OCI-LY3 (cell line): ENCODE results near the gene IPO11.

ENCODE experiments used
- H2AFZ ChIP-seq: fragments of 200-600, 300-600 bp; shearing (Covaris generic); 2 replicates; pipeline ENCODE4 v1.6.0; 2014; ENCODE audit warnings: antibody characterized with exemption, low read depth, low read length
- H3K27ac ChIP-seq: fragments of 200-600, 300-600 bp; sonication (generic); 2 replicates; pipeline ENCODE4 v1.5.1; 2014; ENCODE audit warnings: mild to moderate bottlenecking, low read length, moderate library complexity, mixed read lengths
- H3K27me3 ChIP-seq: fragments of 200-600, 300-600 bp; sonication (generic); 2 replicates; pipeline ENCODE4 v1.6.1; 2014; ENCODE audit warnings: low read depth, low read length, mixed read lengths
- H3K36me3 ChIP-seq: fragments of 200-600, 300-600 bp; sonication (generic); replicated peaks from 2 replicates; pipeline ENCODE3; 2014; ENCODE audit warnings: low read depth, low read length, mixed read lengths
- H3K4me1 ChIP-seq: fragments of 300-600, 200-600 bp; sonication (generic); 2 replicates; pipeline ENCODE4 v1.6.1; 2014; ENCODE audit warnings: low read length, mixed read lengths
- H3K4me2 ChIP-seq: fragments of 200-600, 300-600 bp; sonication (generic); 2 replicates; pipeline ENCODE4 v1.6.1; 2014; ENCODE audit warnings: low read length, mixed read lengths
- H3K4me3 ChIP-seq: fragments of 300-600, 200-600 bp; sonication (generic); 2 replicates; pipeline ENCODE4 v1.5.1; 2014; ENCODE audit warnings: antibody characterized with exemption, mild to moderate bottlenecking, low read length, moderate library complexity
- H3K79me2 ChIP-seq: fragments of 300-600, 200-600 bp; shearing (Covaris generic); 2 replicates; pipeline ENCODE4 v1.6.1; 2014; ENCODE audit warnings: mild to moderate bottlenecking, low read length, mixed read lengths
- H3K9ac ChIP-seq: fragments of 300-600, 200-600 bp; shearing (Covaris generic); 2 replicates; pipeline ENCODE4 v1.6.0; 2014; ENCODE audit warnings: mild to moderate bottlenecking, low read length, moderate library complexity
- H3K9me3 ChIP-seq: fragments of 200-600, 300-600 bp; shearing (Covaris generic); 2 replicates; pipeline ENCODE4 v1.6.1; 2014; ENCODE audit warnings: low read length, mixed read lengths; ENCODE audit not compliant: insufficient read depth
- H4K20me1 ChIP-seq: fragments of 200-600, 300-600 bp; sonication (generic); 2 replicates; pipeline ENCODE4 v1.6.1; 2016; ENCODE audit warnings: low read length, mixed read lengths; ENCODE audit not compliant: insufficient read depth
- EZH2phosphoT487 ChIP-seq: fragments of 200-600 bp; shearing (Covaris generic); IDR thresholded peaks from 2 replicates; pipeline ENCODE4 v1.6.1; 2018; ENCODE audit warnings: antibody characterized with exemption, mixed run types, low read depth
- TF ChIP-seq, protein P1 (sequence below): fragments of 200-600, 300-600 bp; sonication (generic); IDR thresholded peaks from 2 replicates; pipeline ENCODE4 v1.5.1; 2014; ENCODE audit warnings: antibody characterized with exemption, low read length, low read depth

The IPO11 gene

DNA sequence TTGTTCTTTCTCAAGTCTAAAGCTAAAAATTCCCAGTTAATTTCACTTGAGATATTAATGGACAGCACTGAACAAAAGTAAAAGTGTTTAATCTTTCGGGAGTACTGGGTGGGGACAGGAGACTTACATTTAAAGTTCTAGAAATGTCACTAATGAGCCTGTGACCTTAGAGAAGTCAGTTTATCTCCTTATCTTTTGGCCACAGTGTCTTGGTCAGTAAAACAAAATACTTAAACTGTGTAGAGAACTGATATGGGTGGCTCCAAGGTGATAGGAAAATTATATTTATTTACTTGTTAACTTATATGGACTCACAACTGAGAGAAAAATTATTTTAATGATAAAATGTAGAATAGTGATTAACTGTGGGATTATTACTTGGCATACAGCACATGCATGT is 8.9 kb downstream of the IPO11 start:
- Histone ChIP-seq H3K4me1 (no peaks in the 10 kb centered on the region), H3K9me3 (no peaks in the 10 kb centered on the region), H3K4me3 (no peak overlapping the region), H2AFZ (no peak overlapping the region), H3K79me2 (peaks cover 78% of the 10 kb centered on the region), H3K36me3 (peaks cover 4% of the 10 kb centered on the region), H3K27me3 (no peaks in the 10 kb centered on the region), H3K9ac (no peak overlapping the region), H3K27ac (no peak overlapping the region), H3K4me2 (no peak overlapping the region), H4K20me1 (0 out of 2 replicates have a peak, but pooled peaks cover 3% of the 10 kb centered on the region)
- no peak for TF ChIP-seq EZH2phosphoT487
- TF ChIP-seq, protein P1, sequence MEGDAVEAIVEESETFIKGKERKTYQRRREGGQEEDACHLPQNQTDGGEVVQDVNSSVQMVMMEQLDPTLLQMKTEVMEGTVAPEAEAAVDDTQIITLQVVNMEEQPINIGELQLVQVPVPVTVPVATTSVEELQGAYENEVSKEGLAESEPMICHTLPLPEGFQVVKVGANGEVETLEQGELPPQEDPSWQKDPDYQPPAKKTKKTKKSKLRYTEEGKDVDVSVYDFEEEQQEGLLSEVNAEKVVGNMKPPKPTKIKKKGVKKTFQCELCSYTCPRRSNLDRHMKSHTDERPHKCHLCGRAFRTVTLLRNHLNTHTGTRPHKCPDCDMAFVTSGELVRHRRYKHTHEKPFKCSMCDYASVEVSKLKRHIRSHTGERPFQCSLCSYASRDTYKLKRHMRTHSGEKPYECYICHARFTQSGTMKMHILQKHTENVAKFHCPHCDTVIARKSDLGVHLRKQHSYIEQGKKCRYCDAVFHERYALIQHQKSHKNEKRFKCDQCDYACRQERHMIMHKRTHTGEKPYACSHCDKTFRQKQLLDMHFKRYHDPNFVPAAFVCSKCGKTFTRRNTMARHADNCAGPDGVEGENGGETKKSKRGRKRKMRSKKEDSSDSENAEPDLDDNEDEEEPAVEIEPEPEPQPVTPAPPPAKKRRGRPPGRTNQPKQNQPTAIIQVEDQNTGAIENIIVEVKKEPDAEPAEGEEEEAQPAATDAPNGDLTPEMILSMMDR, result no peak

DNA sequence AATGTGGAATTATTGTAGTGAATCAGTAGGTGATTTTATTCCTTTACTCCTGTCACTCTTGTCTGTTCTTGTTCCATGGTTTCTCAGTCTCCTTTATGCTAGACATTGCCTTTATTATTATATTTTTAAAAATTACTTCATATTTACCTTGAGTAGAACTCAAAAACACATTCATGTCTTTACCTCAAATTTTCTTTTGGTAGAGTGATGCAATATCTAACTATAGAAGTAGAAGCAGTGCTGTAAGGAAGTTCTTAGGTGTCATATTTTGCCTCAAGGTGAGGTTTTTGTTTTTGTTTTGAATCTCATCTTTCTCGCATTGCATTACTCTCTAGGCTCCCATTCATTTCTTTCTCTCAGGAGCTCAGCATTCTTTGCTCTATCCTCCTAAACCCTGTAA is 12.2 kb downstream of the IPO11 start:
- no peaks in the 10 kb centered on the region for H3K36me3 ChIP-seq
- H3K27ac ChIP-seq, result no peak overlapping the region
- H3K79me2 ChIP-seq, result peaks cover 66% of the 10 kb centered on the region
- H3K9me3 ChIP-seq, result no peaks in the 10 kb centered on the region
- no peak overlapping the region for H3K9ac ChIP-seq
- TF ChIP-seq EZH2phosphoT487, result no peak
- TF ChIP-seq, protein P1, result no peak
- H2AFZ ChIP-seq, result no peak overlapping the region
- H4K20me1 ChIP-seq, result no peaks in the 10 kb centered on the region
- no peak overlapping the region for H3K4me2 ChIP-seq
- H3K4me3 ChIP-seq, result no peak overlapping the region
- no peaks in the 10 kb centered on the region for H3K4me1 ChIP-seq
- H3K27me3 ChIP-seq, result no peaks in the 10 kb centered on the region

DNA sequence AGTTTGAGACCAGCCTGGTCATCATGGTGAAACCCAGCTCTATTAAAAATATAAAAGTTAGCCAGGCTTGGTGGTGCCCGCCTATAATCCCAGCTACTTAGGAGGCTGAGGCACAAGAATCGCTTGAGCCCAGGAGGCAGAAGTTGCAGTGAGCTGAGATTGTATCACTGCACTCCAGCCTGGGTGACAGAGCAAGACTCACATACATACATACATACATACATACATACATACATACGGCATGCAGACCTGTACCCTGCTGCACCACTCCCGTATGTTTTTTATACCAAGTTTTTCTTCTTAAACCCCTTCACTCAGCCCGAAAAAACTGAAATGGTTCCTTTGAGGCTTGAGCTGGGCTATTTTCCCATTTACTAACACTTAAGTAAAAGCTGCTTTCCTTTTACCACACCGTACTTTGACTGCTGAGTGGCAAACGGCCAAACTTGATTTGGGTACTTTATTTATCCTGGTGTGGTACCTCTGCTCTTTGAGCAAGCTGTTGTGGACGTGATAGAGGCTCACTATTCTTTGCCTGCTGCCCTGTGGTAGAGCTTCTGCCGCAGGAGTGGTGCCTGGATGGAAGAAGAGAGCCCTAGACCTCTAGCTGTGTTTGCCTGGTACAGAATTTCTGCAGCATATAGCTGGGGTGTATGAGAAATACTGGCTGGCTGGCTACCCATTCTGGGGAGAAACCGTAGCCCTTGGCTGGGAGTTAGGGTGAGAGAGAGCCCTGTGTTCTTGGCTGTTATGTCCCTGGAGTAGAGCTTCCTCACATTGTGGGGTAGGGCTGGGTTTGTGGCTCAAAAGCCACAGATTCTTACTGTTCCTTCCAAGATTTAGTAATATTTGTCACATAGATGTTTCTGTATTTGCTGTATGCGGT is 19.4 kb downstream of the IPO11 start:
- Histone ChIP-seq H3K4me1 (no peaks in the 10 kb centered on the region), H3K4me3 (no peak overlapping the region), H3K36me3 (no peaks in the 10 kb centered on the region), H4K20me1 (0 out of 2 replicates have a peak, but pooled peaks cover 4% of the 10 kb centered on the region), H3K9ac (no peak overlapping the region), H3K27ac (no peak overlapping the region), H2AFZ (no peak overlapping the region), H3K79me2 (peaks cover 70% of the 10 kb centered on the region), H3K9me3 (no peaks in the 10 kb centered on the region), H3K27me3 (no peaks in the 10 kb centered on the region), H3K4me2 (no peak overlapping the region)
- TF ChIP-seq EZH2phosphoT487, result no peak
- TF ChIP-seq, protein P1, result no peak

DNA sequence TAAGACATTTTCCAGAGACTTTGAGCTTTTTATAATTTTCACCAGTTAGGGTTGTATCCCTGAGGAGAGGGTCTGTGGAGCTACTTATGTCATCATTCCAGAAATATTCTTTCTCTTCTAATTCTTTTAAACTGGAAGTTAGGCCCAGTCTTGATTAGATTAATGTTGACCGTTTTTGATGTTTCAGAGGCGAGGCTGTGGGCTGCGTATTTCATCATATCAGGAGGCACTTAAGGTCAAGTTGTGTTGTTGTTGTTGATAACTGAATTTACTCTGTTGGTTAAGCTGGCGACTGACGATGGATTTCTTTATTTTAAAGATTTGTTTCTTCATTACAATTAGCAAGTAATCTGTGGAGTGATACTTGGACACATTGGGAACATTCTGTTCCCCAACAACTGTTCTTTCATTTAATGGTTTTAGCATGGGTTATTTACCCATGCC is 20.1 kb downstream of the IPO11 start:
- no peak overlapping the region for H3K4me3 ChIP-seq
- 0 out of 2 replicates have a peak, but pooled peaks cover 4% of the 10 kb centered on the region for H4K20me1 ChIP-seq
- H2AFZ ChIP-seq, result no peak overlapping the region
- H3K79me2 ChIP-seq, result peaks cover 63% of the 10 kb centered on the region
- no peaks in the 10 kb centered on the region for H3K27me3 ChIP-seq
- H3K9me3 ChIP-seq, result no peaks in the 10 kb centered on the region
- no peak overlapping the region for H3K4me2 ChIP-seq
- TF ChIP-seq EZH2phosphoT487, result no peak
- TF ChIP-seq, protein P1, result no peak
- no peaks in the 10 kb centered on the region for H3K36me3 ChIP-seq
- no peak overlapping the region for H3K27ac ChIP-seq
- H3K9ac ChIP-seq, result no peak overlapping the region
- H3K4me1 ChIP-seq, result no peaks in the 10 kb centered on the region
